MM.1S (cell line): ENCODE data around the gene PDE4A.
"Not testable (repeated sequence)": the region's sequence is repeated elsewhere in the genome, so short reads cannot be mapped to it uniquely, and the experiment has no call there.

Experiments used
- DNase-seq: peaks from one replicate; pipeline ENCODE4 v3.0.0-alpha.2; 2015
- H2AFZ ChIP-seq: fragments of 300-600 bp; sonication (generic); 2 replicates; pipeline ENCODE4 v1.6.0; 2016; ENCODE audit warnings: antibody characterized with exemption, low read length
- H3F3A ChIP-seq: fragments of 300-600 bp; sonication (generic); 2 replicates; pipeline ENCODE4 v1.6.1; 2016; ENCODE audit warnings: mild to moderate bottlenecking, antibody characterized with exemption, low read length, moderate library complexity, mixed read lengths; ENCODE audit not compliant: insufficient read depth
- H3K27ac ChIP-seq: fragments of 300-600 bp; sonication (generic); 2 replicates; pipeline ENCODE4 v1.5.1; 2016; ENCODE audit warnings: mild to moderate bottlenecking, low read length
- H3K27me3 ChIP-seq: fragments of 300-600 bp; sonication (generic); replicated peaks from 2 replicates; pipeline ENCODE4 v1.6.0; 2016; ENCODE audit warnings: low read length; ENCODE audit not compliant: insufficient read depth
- H3K36me3 ChIP-seq: fragments of 300-600 bp; sonication (generic); replicated peaks from 2 replicates; pipeline ENCODE4 v1.6.1; 2016; ENCODE audit warnings: mild to moderate bottlenecking, low read length, mixed read lengths; ENCODE audit not compliant: insufficient read depth
- H3K4me1 ChIP-seq: fragments of 300-600 bp; sonication (generic); 2 replicates; pipeline ENCODE4 v1.6.1; 2016; ENCODE audit warnings: low read length, mixed read lengths
- H3K4me2 ChIP-seq: fragments of 300-600 bp; sonication (generic); 2 replicates; pipeline ENCODE4 v1.6.0; 2016; ENCODE audit warnings: low read depth, low read length
- H3K4me3 ChIP-seq: fragments of 300-600 bp; sonication (generic); 2 replicates; pipeline ENCODE4 v1.5.1; 2016; ENCODE audit warnings: low read length, mixed read lengths
- H3K79me2 ChIP-seq: fragments of 300-600 bp; sonication (generic); 2 replicates; pipeline ENCODE4 v1.6.1; 2016; ENCODE audit warnings: mixed run types, low read length, mixed read lengths
- H3K9ac ChIP-seq: fragments of 300-600 bp; sonication (generic); 2 replicates; pipeline ENCODE4 v1.6.1; 2016; ENCODE audit warnings: low read length, mixed read lengths
- H3K9me2 ChIP-seq: fragments of 300-600 bp; sonication (generic); replicated peaks from 2 replicates; pipeline ENCODE4 v1.6.1; 2016; ENCODE audit warnings: mild to moderate bottlenecking, low read length, mixed read lengths; ENCODE audit not compliant: insufficient read depth
- H3K9me3 ChIP-seq: fragments of 300-600 bp; sonication (generic); replicated peaks from 2 replicates; pipeline ENCODE4 v1.6.1; 2016; ENCODE audit warnings: mild to moderate bottlenecking, low read length, mixed read lengths; ENCODE audit not compliant: insufficient read depth
- H4K20me1 ChIP-seq: fragments of 300-600 bp; sonication (generic); 2 replicates; pipeline ENCODE4 v1.6.1; 2016; ENCODE audit warnings: mild to moderate bottlenecking, low read length, moderate library complexity, mixed read lengths; ENCODE audit not compliant: insufficient read depth
- CTCF ChIP-seq: fragments of 300-600 bp; sonication (generic); IDR thresholded peaks from 2 replicates; pipeline ENCODE4 v1.5.1; 2016; ENCODE audit warnings: antibody characterized with exemption, low read length, mixed read lengths
- EZH2 ChIP-seq: fragments of 300-600 bp; sonication (generic); optimal IDR thresholded peaks from 2 replicates; pipeline ENCODE3; 2017; ENCODE audit warnings: low read depth, mild to moderate bottlenecking, antibody characterized with exemption, low read length, mixed read lengths
- EZH2phosphoT487 ChIP-seq: fragments of 300-600 bp; sonication (generic); IDR thresholded peaks from 2 replicates; pipeline ENCODE4 v1.6.1; 2018; ENCODE audit warnings: antibody characterized with exemption, low read length

The PDE4A gene

GRCh38 chr19:10395436-10395835 lies 24.9 kb upstream of the PDE4A start:
- TF ChIP-seq EZH2 (no peak), EZH2phosphoT487 (no peak), CTCF (no peak)
- H3K36me3 ChIP-seq, result 0 out of 2 replicates have a peak, but pooled peaks cover 3% of the 10 kb centered on the region
- no peak for DNase-seq
- H3K9me2 ChIP-seq, result no peaks in the 10 kb centered on the region
- H3K27me3 ChIP-seq, result no peaks in the 10 kb centered on the region
- no peaks in the 10 kb centered on the region for H3K4me1 ChIP-seq
- no peaks in the 10 kb centered on the region for H4K20me1 ChIP-seq
- H3K9ac ChIP-seq, result no peak overlapping the region
- H3K4me3 ChIP-seq, result no peak overlapping the region
- no peaks in the 10 kb centered on the region for H3F3A ChIP-seq
- H3K9me3 ChIP-seq, result no peaks in the 10 kb centered on the region
- H3K4me2 ChIP-seq, result no peak overlapping the region
- no peak overlapping the region for H3K27ac ChIP-seq
- no peak overlapping the region for H2AFZ ChIP-seq
- peaks cover 40% of the 10 kb centered on the region for H3K79me2 ChIP-seq

GRCh38 chr19:10395917-10396316 lies 24.4 kb upstream of the PDE4A start:
- TF ChIP-seq CTCF (no peak), EZH2 (no peak), EZH2phosphoT487 (no peak)
- Histone ChIP-seq H3K9me2 (no peaks in the 10 kb centered on the region), H3K4me1 (no peaks in the 10 kb centered on the region), H3K27ac (no peak overlapping the region), H3K9ac (no peak overlapping the region), H3K79me2 (peaks cover 45% of the 10 kb centered on the region), H4K20me1 (no peaks in the 10 kb centered on the region), H3K27me3 (no peaks in the 10 kb centered on the region), H2AFZ (no peak overlapping the region), H3K4me3 (no peak overlapping the region), H3K4me2 (no peak overlapping the region), H3F3A (no peaks in the 10 kb centered on the region), H3K36me3 (0 out of 2 replicates have a peak, but pooled peaks cover 3% of the 10 kb centered on the region), H3K9me3 (no peaks in the 10 kb centered on the region)
- no peak for DNase-seq

DNA sequence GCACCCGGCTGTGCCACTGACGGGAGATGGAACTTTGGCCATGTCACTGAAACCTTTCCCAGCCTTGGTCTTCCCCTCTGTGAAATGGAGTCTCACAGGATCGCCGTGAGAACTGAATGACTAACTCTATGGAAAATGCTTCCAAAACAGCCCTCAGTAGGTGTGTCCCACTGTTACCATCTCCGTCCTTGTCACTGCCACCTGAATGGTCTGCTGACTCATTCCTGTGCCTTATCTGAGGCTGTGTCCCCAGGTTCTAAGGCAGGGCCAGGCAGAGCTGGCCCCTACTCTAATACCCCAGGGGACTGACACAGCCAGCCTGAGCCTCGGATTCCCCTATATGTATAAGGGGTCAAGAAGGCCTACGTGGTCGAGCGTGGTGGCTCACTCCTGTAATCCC lies 21.5 kb upstream of the PDE4A start:
- no peak overlapping the region for H3K27ac ChIP-seq
- H3K9me3 ChIP-seq, result no peaks in the 10 kb centered on the region
- TF ChIP-seq EZH2 (no peak), EZH2phosphoT487 (no peak), CTCF (no peak)
- H3K9ac ChIP-seq, result no peak overlapping the region
- no peaks in the 10 kb centered on the region for H3F3A ChIP-seq
- peaks cover 11% of the 10 kb centered on the region for H3K4me1 ChIP-seq
- no peak overlapping the region for H3K4me2 ChIP-seq
- peaks cover 70% of the 10 kb centered on the region for H3K79me2 ChIP-seq
- H3K9me2 ChIP-seq, result no peaks in the 10 kb centered on the region
- 0 out of 2 replicates have a peak, but pooled peaks cover 3% of the 10 kb centered on the region for H4K20me1 ChIP-seq
- no peak overlapping the region for H2AFZ ChIP-seq
- H3K27me3 ChIP-seq, result no peaks in the 10 kb centered on the region
- DNase-seq, result no peak
- no peaks in the 10 kb centered on the region for H3K36me3 ChIP-seq
- no peak overlapping the region for H3K4me3 ChIP-seq

DNA sequence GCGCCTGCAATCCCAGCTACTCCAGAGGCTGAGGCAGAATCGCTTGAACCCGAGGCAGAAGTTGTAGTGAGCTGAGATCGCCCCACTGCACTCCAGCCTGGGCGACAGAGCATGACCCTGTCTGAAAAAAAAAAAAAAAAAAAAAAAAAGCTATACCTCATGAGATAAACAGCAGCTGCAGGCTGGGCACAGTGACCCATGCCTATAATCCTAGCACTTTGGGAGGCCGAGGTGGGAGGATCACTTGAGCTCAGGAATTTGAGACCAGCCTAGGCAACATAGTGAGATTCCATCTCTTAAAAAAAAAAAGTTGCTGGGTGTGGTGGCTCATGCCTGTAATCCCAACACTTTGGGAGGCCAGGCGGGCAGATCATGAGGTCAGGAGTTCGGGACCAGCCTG lies 21.0 kb upstream of the PDE4A start:
- H3K27me3 ChIP-seq, H3K9me3 ChIP-seq, DNase-seq, H3K9me2 ChIP-seq, H3K36me3 ChIP-seq, H3K4me3 ChIP-seq, H3K27ac ChIP-seq, H3K9ac ChIP-seq, H4K20me1 ChIP-seq, H2AFZ ChIP-seq, H3F3A ChIP-seq, H3K4me2 ChIP-seq: not testable (repeated sequence)
- H3K4me1 ChIP-seq, result peaks cover 11% of the 10 kb centered on the region
- peaks cover 70% of the 10 kb centered on the region for H3K79me2 ChIP-seq
